ENCODE measurements around the gene CMTM6. TPM values are rescaled to one million over a fixed set of nuclear protein-coding genes. Genes with fewer than 3 reads are reported as not detected.

Gene CMTM6
- total and polyA plus RNA-seq, 2 donors: 42.2 to 123 TPM

DNA sequence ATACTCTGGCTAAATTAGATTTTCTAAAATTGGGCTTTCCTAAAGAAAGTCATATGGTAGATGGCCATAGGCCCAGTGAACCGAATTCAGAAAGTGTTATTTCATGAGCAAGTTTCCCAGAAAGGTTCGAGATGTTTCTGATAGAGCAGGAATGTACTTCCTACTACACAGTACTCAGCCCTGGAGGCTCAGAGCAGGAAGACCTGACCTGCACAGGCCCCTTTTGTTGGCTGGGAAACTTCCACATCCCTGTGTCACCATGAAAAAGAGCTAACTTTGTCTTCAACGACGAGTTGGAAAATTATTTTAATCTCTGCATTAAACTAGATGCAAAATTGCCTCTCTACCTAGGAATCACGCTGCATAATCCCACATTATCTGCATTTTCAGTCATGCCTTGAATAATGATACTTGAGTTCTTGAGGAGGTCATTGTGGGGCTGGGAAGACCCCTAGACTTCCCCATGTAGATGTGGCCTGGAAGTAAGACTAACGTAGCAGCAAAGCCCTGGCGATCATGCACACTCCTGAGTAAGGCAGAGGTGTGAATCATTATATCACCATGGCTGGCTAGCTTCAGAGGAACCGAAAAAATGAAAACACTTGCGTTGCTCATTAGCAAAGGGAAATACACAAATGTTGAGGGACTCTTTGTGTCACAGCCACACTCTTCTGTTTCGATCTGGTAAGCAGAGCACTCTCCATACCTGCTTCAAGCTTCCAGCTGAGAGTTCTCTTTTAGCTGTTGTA is 63.9 kb downstream of the CMTM6 start:
- Histone ChIP-seq H3K27ac (ENCODE audit: low read depth) (no peak overlapping the region), H3K36me3 (ENCODE audit: insufficient read depth) (no peaks in the 10 kb centered on the region), H3K4me3 (ENCODE audit: low read depth, low read length) (no peak overlapping the region), H3K4me1 (ENCODE audit: insufficient read depth) (no peaks in the 10 kb centered on the region)
- no peak for DNase-seq (ENCODE audit: extremely low spot score)
- WGBS: 73% methylated on average over 10 of the region's 10 CpGs

DNA sequence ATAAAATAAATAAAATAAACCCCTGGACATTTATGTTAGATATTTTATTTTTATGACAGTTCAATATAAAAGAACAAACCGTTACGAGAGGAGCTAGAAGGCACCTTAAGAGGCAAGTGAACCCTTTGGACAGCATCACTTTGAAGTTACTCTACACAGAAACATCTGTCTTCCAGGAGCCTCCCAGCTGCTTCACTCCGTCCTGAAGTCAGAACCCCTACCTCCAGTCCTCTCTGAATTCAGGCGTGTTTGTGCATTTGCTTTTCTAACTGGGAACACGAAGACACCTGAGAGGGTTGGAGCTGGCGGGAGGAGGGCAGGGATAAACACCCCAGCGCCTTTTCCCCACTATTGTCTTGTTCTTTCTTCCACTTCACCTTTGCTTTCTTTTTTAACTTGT is 64.8 kb downstream of the CMTM6 start:
- 86% methylated on average over 7 of the region's 7 CpGs for WGBS
- no peak overlapping the region for H3K4me3 ChIP-seq (ENCODE audit: low read depth, low read length)
- no peaks in the 10 kb centered on the region for H3K36me3 ChIP-seq (ENCODE audit: insufficient read depth)
- H3K4me1 ChIP-seq (ENCODE audit: insufficient read depth): no peaks in the 10 kb centered on the region
- no peak for DNase-seq (ENCODE audit: extremely low spot score)
- no peak overlapping the region for H3K27ac ChIP-seq (ENCODE audit: low read depth)

DNA sequence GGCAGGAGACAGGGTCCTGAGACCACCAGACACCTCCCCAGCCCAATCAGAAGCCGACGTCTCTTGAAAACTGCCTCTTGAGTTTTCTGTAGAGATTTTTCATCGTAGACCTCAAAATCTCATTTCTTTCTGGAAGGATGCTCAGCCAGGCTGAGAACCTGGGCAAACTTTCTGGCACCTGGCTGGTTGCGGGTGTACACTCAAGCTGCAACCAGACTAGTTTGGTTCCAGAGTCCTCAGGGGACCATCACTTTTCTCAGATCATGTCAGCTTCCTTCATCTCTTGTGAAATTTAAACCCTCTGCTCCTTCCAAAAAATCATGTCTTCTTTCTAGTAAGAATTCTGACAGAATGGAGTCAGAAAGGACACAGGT is 65.8 kb downstream of the CMTM6 start:
- Histone ChIP-seq H3K4me1 (ENCODE audit: insufficient read depth) (no peaks in the 10 kb centered on the region), H3K27ac (ENCODE audit: low read depth) (no peak overlapping the region), H3K36me3 (ENCODE audit: insufficient read depth) (no peaks in the 10 kb centered on the region), H3K4me3 (ENCODE audit: low read depth, low read length) (no peak overlapping the region)
- no peak for DNase-seq (ENCODE audit: extremely low spot score)
- WGBS: 95% methylated on average over 4 of the region's 4 CpGs

GRCh38 chr3:32435911-32436815 is 66.5 kb downstream of the CMTM6 start:
- Histone ChIP-seq H3K4me3 (ENCODE audit: low read depth, low read length) (no peak overlapping the region), H3K4me1 (ENCODE audit: insufficient read depth) (no peaks in the 10 kb centered on the region), H3K36me3 (ENCODE audit: insufficient read depth) (no peaks in the 10 kb centered on the region), H3K27ac (ENCODE audit: low read depth) (no peak overlapping the region)
- WGBS: 75% methylated on average over 4 of the region's 4 CpGs
- DNase-seq (ENCODE audit: extremely low spot score): no peak

DNA sequence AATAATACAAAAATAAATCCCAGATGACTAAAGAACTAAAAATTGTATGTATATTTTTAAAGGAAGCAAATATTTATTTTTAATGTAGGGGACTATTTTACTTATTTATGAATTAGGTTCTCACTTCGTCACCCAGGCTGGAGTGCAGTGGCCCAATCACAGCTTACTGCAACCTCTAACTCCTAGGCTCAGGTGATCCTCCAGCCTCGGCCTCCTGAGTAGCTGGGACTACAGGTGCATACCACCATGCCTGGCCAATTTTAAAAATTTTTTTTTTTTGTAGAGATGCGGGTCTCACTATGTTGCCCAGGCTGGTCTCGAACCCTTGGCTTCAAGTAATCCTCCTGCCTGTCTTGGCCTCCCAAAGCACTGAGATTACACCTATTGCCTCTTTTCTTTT is 68.4 kb downstream of the CMTM6 start:
- Histone ChIP-seq H3K4me1 (ENCODE audit: insufficient read depth) (no peaks in the 10 kb centered on the region), H3K4me3 (ENCODE audit: low read depth, low read length) (no peak overlapping the region), H3K27ac (ENCODE audit: low read depth) (no peak overlapping the region), H3K36me3 (ENCODE audit: insufficient read depth) (no peaks in the 10 kb centered on the region)
- no peak for DNase-seq (ENCODE audit: extremely low spot score)
- 98% methylated on average over 4 of the region's 4 CpGs for WGBS

- H3K36me3 ChIP-seq (ENCODE audit: insufficient read depth): no peaks in the 10 kb centered on the region
- H3K27ac ChIP-seq (ENCODE audit: low read depth): no peak overlapping the region
- H3K4me3 ChIP-seq (ENCODE audit: low read depth, low read length): no peak overlapping the region
- H3K4me1 ChIP-seq (ENCODE audit: insufficient read depth): no peaks in the 10 kb centered on the region
- 92% methylated on average over 12 of the region's 12 CpGs for WGBS
- no peak for DNase-seq (ENCODE audit: extremely low spot score)
Measured at GRCh38 chr3:32432711-32433530, 69.7 kb downstream of the CMTM6 start.

- Histone ChIP-seq H3K4me1 (ENCODE audit: insufficient read depth) (no peaks in the 10 kb centered on the region), H3K36me3 (ENCODE audit: insufficient read depth) (no peaks in the 10 kb centered on the region), H3K27ac (ENCODE audit: low read depth) (no peak overlapping the region), H3K4me3 (ENCODE audit: low read depth, low read length) (no peak overlapping the region)
- no peak for DNase-seq (ENCODE audit: extremely low spot score)
- WGBS: 96% methylated on average over 6 of the region's 6 CpGs
Measured at GRCh38 chr3:32432045-32432710, 70.5 kb downstream of the CMTM6 start.

GRCh38 chr3:32431481-32431880 is 71.2 kb downstream of the CMTM6 start:
- Histone ChIP-seq H3K36me3 (ENCODE audit: insufficient read depth) (no peaks in the 10 kb centered on the region), H3K4me3 (ENCODE audit: low read depth, low read length) (no peak overlapping the region), H3K27ac (ENCODE audit: low read depth) (no peak overlapping the region), H3K4me1 (ENCODE audit: insufficient read depth) (no peaks in the 10 kb centered on the region)
- DNase-seq (ENCODE audit: extremely low spot score): no peak
- WGBS: 97% methylated on average over 3 of the region's 3 CpGs

Small RNA genes within 50 kb of the gene (small RNA-seq; reads per million reads assigned to genes)
- 0.21 reads per million for gene MIR548AY

Other genes with a start within 250 kb of the CMTM6 start
- 8.7 TPM for gene CMTM7, start 111.0 kb downstream of the CMTM6 start, total RNA-seq
- 18.2 TPM for gene CMTM7, start 111.0 kb downstream of the CMTM6 start, polyA plus RNA-seq
- gene DYNC1LI1, start 68.0 kb upstream of the CMTM6 start, total RNA-seq: 55.6 TPM
- gene DYNC1LI1, start 68.0 kb upstream of the CMTM6 start, polyA plus RNA-seq: 29.2 TPM
- 50.7 TPM for gene CNOT10, start 182.3 kb upstream of the CMTM6 start, total RNA-seq
- gene CNOT10, start 182.3 kb upstream of the CMTM6 start, polyA plus RNA-seq: 14.3 TPM